Heart right ventricle (tissue), 16 donors: ENCODE data around the gene FAM76A. TPM values are rescaled to one million over a fixed set of nuclear protein-coding genes. Genes with fewer than 3 reads are reported as not detected.

Experiments used
- ATAC-seq, 8 donors: fragments of 200-7000 bp; cut with Tn5 transposase; one replicate each; pipeline ENCODE4 v1.9.1; 2020; ENCODE audit warnings: mild to moderate bottlenecking in 8 of 8, moderate library complexity in 8 of 8, moderate number of reproducible peaks in 1 of 8
- DNase-seq, 2 donors: peaks; one replicate each; pipeline ENCODE4 v3.0.0-alpha.2; 2020
- H3K27ac ChIP-seq, 10 donors: fragments of 200-600 bp; sonication (generic) in 2 of 10; one replicate each; pipeline versions ENCODE4 v1.5.0 to v1.8.0; 2020 to 2022; ENCODE audit warnings: mild to moderate bottlenecking in 3 of 10
- H3K27me3 ChIP-seq, 7 donors: fragments of 200-600 bp; one replicate each; pipeline ENCODE4 v1.8.0; 2021 to 2022; ENCODE audit warnings: mild to moderate bottlenecking in 2 of 7
- H3K36me3 ChIP-seq, 9 donors: fragments of 200-600 bp; sonication (generic) in 1 of 9; one replicate each; pipeline versions ENCODE4 v1.5.0 to v1.8.0; 2020 to 2022; ENCODE audit warnings: mild to moderate bottlenecking in 2 of 9
- H3K4me1 ChIP-seq, 9 donors: fragments of 200-600 bp; sonication (generic) in 1 of 9; one replicate each; pipeline versions ENCODE4 v1.5.0 to v1.8.0; 2020 to 2022; ENCODE audit warnings: mild to moderate bottlenecking in 4 of 9
- H3K4me3 ChIP-seq, 10 donors: fragments of 200-600 bp; sonication (generic) in 2 of 10; one replicate each; pipeline versions ENCODE4 v1.5.0 to v1.8.0; 2020 to 2022; ENCODE audit warnings: mild to moderate bottlenecking in 7 of 10, moderate library complexity in 2 of 10
- H3K9me3 ChIP-seq, 11 donors: fragments of 200-600 bp in 10 of 11; sonication (generic) in 2 of 11; one replicate each; pipeline versions ENCODE4 v1.5.0 to v1.8.0; 2013 to 2022; ENCODE audit warnings: mild to moderate bottlenecking in 2 of 11, control low read depth in 1 of 11, moderate library complexity in 1 of 11
- WGBS, 2 donors: extraction: QIAGEN DNeasy Blood & Tissue Kit; methylation state at CpG; one replicate each; pipeline ENCODE4 v1.1.7; 2013; ENCODE audit warnings: inconsistent platforms in 1 of 2; 5-methylcytosine and 5-hydroxymethylcytosine counted together
- intact Hi-C, 10 donors: fragments of 100-400 bp; cut with DNase I; formaldehyde crosslinking; loops; one replicate each; pipeline versions ENCODE4 v1.11.1 to v1.14.2; 2022
- polyA plus RNA-seq, 2 donors: library from polyadenylated mRNA; stranded (reverse); fragments of 200-250 nt; gene quantifications; one replicate each; pipeline ENCODE4 v1.2.3, GENCODE V29; 2013
- total RNA-seq, 10 donors: library from RNA; stranded (reverse); fragmentation: NEBNext Ultra II Directional in 3 of 10; extraction: Animal tissue kit (Norgen Biotek cat#: 25700) in 3 of 10; gene quantifications; one replicate each; pipeline versions ENCODE4 v1.2.1 to v1.2.4, GENCODE V29; 2021 to 2023
- TF ChIP-seq, protein P1 (sequence below), 9 donors: fragments of 200-600 bp; sonication (generic) in 2 of 9; IDR thresholded peaks; one replicate each; pipeline versions ENCODE4 v1.5.0 to v1.8.0; 2021 to 2022; ENCODE audit warnings: antibody characterized with exemption in 9 of 9, mild to moderate bottlenecking in 5 of 9, moderate library complexity in 1 of 9
- donor health status: Arrhythmogenic right ventricular cardiomyopathy.
- donor health status: ischemic (EF 13 %, LVEDD 7.1; RV severe dilation, severe dysfunction).
- donor health status: healthy with polysubstance abuse.
- donor health status: DM: no; HTN: yes; CAD: no.
- donor health status: DM: no; HTN: no; CAD: no.
- donor health status: ischemic (EF 25% LVEDD 6.9; RV normal size, moderate dysfunction).
- donor health status: ischemic (EF 25% LVEDD 5.7; RV mildly dilated, moderate dysfunction).
- donor health status: healthy.
- donor health status: DM: yes; HTN: yes; CAD: no.
- donor health status: Ischemic cardiomyopathy.
- donor health status: ischemic (EF 35%, LVEDD 5.7; RV mildly dilated, moderate dysfunction).
- donor health status: nonischemic (EF 11% LVEDD 7.7; RV severe dilation, severe dysfunction).
- donor health status: DM: yes; HTN: yes; CAD: no.
- donor health status: PGD.
- donor health status: ischemic (EF 29% LVEDD 5.4; RV normal size, mild dysfunction).
- donor health status: nonischemic (EF 23%, LVEDD 6.1; RV moderate dilation, normal function).

Gene FAM76A
- total and polyA plus RNA-seq, 12 donors, result 2.8 to 15.1 (median 12.7) TPM

DNA sequence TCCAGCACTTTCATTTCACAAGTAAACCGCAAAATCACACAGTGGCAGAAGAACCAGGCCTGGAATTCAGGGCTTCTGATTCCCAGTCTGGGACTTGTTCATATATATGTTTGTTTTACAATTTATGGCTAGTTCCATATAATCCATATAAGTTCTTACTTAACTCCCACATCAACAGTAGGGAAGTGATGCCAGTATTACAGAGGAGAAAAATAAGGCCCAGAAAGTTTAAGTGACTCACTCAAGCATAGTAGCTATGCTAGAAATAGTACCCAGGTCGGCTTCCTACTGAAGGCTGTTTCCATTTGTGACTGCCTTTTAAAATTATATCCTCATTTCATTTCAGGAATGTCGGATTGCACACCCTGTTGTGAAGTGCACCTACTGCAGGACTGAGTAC lies 1.4 kb downstream of the FAM76A start:
- 70 to 72% methylated on average over 3 of the region's 3 CpGs for WGBS, 2 donors
- TF ChIP-seq, protein P1, sequence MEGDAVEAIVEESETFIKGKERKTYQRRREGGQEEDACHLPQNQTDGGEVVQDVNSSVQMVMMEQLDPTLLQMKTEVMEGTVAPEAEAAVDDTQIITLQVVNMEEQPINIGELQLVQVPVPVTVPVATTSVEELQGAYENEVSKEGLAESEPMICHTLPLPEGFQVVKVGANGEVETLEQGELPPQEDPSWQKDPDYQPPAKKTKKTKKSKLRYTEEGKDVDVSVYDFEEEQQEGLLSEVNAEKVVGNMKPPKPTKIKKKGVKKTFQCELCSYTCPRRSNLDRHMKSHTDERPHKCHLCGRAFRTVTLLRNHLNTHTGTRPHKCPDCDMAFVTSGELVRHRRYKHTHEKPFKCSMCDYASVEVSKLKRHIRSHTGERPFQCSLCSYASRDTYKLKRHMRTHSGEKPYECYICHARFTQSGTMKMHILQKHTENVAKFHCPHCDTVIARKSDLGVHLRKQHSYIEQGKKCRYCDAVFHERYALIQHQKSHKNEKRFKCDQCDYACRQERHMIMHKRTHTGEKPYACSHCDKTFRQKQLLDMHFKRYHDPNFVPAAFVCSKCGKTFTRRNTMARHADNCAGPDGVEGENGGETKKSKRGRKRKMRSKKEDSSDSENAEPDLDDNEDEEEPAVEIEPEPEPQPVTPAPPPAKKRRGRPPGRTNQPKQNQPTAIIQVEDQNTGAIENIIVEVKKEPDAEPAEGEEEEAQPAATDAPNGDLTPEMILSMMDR (IDR thresholded peaks at IDR 0.05), result no peak
- peaks cover 0 to 47% (median 17%) of the 10 kb centered on the region in 9 donors for H3K36me3 ChIP-seq
- peak overlapping the region in 4 of 10 donors; percentile 91 to 98 (median 92) for H3K27ac ChIP-seq
- H3K9me3 ChIP-seq, result no peaks in the 10 kb centered on the region
- peaks cover 0 to 20% (median 16%) of the 10 kb centered on the region in 9 donors for H3K4me1 ChIP-seq
- no peak for DNase-seq
- ATAC-seq, result no peak
- no peaks in the 10 kb centered on the region for H3K27me3 ChIP-seq
- H3K4me3 ChIP-seq, result peak overlapping the region in 6 of 10 donors; percentile 70 to 98 (median 86)
- intact Hi-C loops, result loop anchor here in 3 of 10 donors (5.0 kb wide), 2 partner anchors 45 to 55 kb away; partner anchors contain the start of genes IFI6 (in 2 of the 3) and STX12 (in 2 of the 3)

DNA sequence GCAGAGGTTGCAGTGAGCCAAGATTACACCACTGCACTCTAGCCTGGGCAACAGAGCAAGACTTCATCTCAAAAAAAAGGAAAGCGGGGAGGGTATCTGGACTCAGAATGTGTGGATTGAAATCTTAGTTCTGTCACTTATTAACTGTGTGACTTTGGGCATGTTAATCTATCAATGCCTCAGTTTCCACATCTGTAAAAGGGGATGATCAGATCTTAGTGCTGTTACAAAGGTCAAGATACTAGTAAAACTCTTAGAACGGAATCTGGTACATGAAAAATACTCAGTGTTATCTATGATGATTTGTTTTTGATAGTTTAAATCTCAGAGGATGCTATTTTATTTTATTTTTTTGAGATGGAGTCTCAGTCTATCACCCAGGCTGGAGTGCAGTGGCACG lies 10.5 kb downstream of the FAM76A start:
- Histone ChIP-seq H3K9me3 (no peaks in the 10 kb centered on the region), H3K4me3 (no peak overlapping the region), H3K27me3 (no peaks in the 10 kb centered on the region), H3K27ac (no peak overlapping the region), H3K36me3 (peaks cover 0 to 97% (median 42%) of the 10 kb centered on the region in 9 donors), H3K4me1 (no peaks in the 10 kb centered on the region)
- 83 to 97% methylated on average over 3 of the region's 3 CpGs for WGBS, 2 donors
- DNase-seq (no peak), ATAC-seq (no peak)
- intact Hi-C loops, result no loop called here
- TF ChIP-seq, protein P1 (IDR thresholded peaks at IDR 0.05), result no peak

DNA sequence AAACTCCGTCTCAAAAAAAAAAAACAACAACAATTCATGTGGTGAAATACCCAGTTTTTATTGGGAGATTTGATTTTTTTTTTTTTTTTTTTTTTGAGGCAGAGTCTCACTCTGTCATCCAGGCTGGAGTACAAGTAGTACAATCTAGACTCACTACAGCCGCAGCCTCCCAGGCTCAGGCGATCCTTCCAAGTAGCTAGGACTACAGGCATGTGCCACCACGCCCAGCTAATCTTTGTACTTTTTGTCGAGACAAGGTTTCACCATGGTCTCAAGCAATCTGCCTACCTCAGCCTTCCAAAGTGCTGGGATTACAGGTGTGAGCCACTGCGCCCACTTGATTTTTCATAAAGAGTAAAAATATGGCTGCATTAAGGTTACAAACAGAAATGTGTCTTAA lies 15.4 kb downstream of the FAM76A start:
- no peak overlapping the region for H3K4me3 ChIP-seq
- WGBS, 2 donors, result 95 to 98% methylated on average over 6 of the region's 6 CpGs
- no peaks in the 10 kb centered on the region for H3K27me3 ChIP-seq
- intact Hi-C loops, result no loop called here
- H3K36me3 ChIP-seq, result peaks cover 0 to 94% (median 34%) of the 10 kb centered on the region in 9 donors
- TF ChIP-seq, protein P1 (IDR thresholded peaks at IDR 0.05), result no peak
- no peaks in the 10 kb centered on the region for H3K4me1 ChIP-seq
- DNase-seq, result no peak
- ATAC-seq, result no peak
- no peaks in the 10 kb centered on the region for H3K9me3 ChIP-seq
- H3K27ac ChIP-seq, result no peak overlapping the region

DNA sequence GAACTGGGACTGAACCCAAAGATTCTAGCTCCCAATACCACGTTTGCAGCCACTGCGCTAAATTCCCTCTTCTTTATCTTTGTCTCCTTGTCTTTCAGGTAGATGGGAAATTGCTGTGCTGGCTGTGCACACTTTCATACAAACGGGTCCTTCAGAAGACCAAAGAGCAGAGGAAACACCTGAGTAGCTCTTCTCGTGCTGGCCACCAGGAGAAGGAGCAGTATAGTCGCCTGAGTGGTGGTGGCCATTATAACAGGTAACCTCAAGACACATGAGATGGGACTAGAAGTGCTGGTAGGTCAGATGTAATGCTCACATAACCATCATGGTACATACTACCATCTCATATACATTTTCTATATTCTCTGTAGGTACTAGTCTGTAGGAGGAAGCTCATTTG lies 18.8 kb downstream of the FAM76A start:
- Histone ChIP-seq H3K9me3 (no peaks in the 10 kb centered on the region), H3K36me3 (peaks cover 0 to 92% (median 43%) of the 10 kb centered on the region in 9 donors), H3K4me3 (no peak overlapping the region), H3K27ac (no peak overlapping the region), H3K27me3 (no peaks in the 10 kb centered on the region), H3K4me1 (no peaks in the 10 kb centered on the region)
- no peak for DNase-seq
- WGBS, 2 donors, result 88% methylated on average over 5 of the region's 5 CpGs
- intact Hi-C loops, result no loop called here
- no peak for ATAC-seq
- TF ChIP-seq, protein P1 (IDR thresholded peaks at IDR 0.05), result no peak
